GM18520 (cell line): Measurements from ENCODE around the gene SYT10.
"Not testable (repeated sequence)": the region's sequence is repeated elsewhere in the genome, so short reads cannot be mapped to it uniquely, and the experiment has no call there.

Experiments used
- ATAC-seq: cut with Tn5 transposase; IDR thresholded peaks from one replicate; pipeline ENCODE4 v1.9.1; 2021; ENCODE audit not compliant: unreplicated experiment

SYT10 gene

GRCh38 chr12:33370318-33370717 is 69.3 kb downstream of the SYT10 start:
- no peak for ATAC-seq

- ATAC-seq: no peak
These were observed 82.4 kb downstream of the SYT10 start for GRCh38 chr12:33357181-33357580.

- ATAC-seq: no peak
These were observed 89.8 kb downstream of the SYT10 start for GRCh38 chr12:33349791-33350190.

- ATAC-seq: not testable (repeated sequence)
These were observed 107.6 kb downstream of the SYT10 start for GRCh38 chr12:33331961-33332398.

- no peak for ATAC-seq
These were observed 108.7 kb downstream of the SYT10 start for GRCh38 chr12:33330940-33331339.
